NCI-H748 (cell line): ENCODE results near the gene ALX4.

Experiments
- DNase-seq: peaks from one replicate; lab custom pipeline; 2025; ENCODE audit not compliant: unreplicated experiment; lab: John Stamatoyannopoulos, UW

ALX4 gene

GRCh38 chr11:44246726-44247125, 63.2 kb downstream of the ALX4 start:
- no peak for DNase-seq

DNA sequence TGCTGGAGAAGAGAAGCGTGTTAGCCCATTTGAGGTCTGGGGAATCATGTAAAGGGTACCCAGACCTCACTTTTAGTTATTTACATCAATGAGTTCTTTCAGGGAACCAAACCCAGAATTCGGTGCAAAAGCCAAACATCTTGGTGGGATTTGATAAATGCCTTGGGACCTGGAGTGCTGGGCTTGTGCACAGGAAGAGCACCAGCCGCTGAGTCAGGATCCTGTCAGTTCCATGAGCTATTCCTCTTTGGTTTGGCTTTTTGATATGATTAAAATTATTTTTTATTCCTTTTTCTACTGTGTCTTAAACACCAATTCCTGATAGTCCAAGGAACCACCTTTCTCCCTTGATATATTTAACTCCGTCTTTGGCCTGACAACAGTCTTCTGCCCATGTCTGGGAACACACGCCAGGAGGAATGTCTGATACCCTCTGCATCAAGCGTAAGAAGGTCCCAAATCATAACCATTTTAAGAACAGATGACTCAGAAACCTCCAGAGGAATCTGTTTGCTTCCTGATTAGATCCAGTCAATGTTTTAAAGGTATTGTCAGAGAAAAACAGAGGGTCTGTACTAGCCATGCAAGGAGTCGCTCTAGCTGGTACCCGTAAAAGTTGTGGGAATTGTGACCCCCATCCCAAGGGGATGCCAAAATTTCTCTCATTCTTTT, 65.2 kb downstream of the ALX4 start:
- DNase-seq = no peak

DNA sequence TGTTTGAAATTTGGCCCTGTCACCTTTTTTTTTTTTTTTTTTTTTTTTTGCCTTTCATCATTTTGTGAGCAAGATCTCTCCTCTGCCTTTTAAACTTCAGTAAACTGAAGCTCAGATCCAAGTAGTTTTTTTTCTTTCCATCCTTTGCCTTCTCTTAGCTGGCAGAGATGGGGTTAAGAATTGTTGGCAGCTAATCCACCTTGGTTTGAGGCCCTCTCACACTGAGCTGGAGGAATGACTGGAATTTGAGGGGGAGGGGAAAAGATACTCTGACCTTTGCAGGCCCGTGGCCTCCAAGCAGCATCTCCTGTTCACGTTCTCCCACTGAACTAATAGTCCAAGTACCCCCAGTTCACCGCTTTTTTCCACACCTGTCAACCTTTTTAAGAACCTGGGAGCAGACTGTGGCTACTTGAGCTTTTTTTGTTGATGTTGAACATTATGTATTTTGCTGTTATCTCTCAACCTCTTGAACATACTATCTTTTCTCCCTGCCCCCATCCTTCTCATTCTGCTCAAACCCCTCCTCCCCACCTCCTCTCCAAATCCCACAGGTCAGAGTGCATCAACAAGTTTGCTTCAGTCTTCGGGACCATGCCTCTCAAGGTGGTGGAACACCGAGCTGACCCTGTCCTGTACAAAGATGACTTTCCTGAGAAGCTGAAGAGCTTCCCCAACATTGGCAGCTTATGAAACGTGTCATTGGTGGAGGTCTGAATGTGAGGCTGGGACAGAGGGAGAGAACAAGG, 66.2 kb downstream of the ALX4 start:
- DNase-seq = no peak

DNA sequence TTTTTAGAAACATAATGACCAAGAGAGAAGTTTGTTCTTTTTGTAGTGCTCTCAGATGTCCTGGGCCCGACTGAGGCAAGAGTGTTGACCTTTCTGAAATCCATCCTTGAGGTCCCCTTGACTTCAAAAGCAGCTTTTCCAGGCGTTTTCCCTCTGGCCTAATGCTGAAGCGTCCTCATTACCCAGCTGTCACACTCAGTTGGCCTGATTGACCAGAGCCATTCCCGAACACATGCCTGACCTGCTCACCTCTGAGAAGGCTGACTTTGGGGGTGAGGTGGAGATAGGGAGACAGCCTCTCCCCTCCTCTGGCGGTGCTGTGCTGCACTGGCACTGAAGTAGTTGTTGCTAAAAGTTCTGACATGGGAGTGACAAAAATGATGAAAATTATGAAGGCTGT, 66.9 kb downstream of the ALX4 start:
- no peak for DNase-seq

DNA sequence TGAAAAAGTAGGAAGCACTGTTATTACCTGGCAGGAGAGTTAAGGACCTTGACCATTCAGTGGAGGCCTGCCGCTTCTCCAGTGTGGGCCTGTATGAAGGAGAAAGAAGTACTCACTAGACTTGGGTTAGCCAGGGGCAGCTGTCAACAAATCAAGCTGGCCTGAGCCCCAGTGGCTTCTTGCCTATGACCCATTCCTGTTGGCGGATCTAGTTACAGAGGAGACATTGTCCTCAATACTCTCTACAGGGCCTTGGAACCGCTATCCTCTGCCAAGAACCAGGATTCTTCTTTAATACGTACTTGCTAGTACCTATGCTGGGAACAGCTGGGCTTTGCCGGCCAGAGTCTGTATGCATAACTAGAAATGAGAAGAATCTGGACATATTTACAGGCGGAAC, 68.1 kb downstream of the ALX4 start:
- DNase-seq = no peak

GRCh38 chr11:44237156-44237555, 72.8 kb downstream of the ALX4 start:
- DNase-seq = no peak

- DNase-seq = no peak
These were observed 73.6 kb downstream of the ALX4 start for GRCh38 chr11:44236296-44236695.

DNA sequence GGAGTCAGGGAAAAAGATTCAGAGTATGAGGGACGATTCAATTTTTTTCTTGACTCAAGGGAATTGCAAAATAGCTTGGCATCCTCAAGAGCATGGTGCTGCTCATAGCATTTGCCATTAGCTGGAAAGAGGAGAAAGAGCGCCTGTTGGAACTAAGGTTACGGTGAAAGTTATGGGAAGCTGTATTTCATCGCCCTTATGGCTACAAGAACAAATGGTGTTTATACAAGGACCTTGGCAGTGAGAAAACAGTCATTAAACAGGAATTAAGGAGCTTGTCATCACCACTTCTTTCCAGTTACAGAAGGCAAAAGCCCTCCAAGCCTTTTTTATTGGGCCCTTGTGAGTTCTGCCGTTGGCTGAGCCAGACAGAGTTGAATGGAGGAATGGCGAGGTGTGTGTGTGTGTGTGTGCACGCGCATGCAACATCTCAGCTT, 74.2 kb downstream of the ALX4 start:
- no peak for DNase-seq

DNA sequence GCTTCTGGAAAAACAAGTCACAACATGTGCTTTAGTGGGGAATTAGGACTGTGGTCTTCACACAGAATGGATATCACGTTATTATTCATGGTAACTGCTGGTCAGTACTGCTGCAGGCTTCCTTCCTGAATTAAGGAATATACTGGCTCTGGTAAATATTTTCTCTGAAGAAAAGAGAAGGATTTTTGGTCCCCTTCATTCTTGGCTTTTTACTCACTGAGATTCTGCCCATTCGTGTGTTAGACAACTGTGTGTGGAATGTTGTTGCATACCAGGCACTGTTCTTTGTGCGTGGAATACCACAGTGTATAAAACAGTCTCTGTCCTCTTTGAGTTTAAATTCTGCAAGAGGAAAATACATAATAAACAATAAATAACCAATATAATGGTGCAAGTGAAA, 80.3 kb downstream of the ALX4 start:
- DNase-seq = no peak

- DNase-seq = no peak
These were observed 80.8 kb downstream of the ALX4 start for GRCh38 chr11:44229098-44229497.

GRCh38 chr11:44228379-44228778, 81.6 kb downstream of the ALX4 start:
- DNase-seq = no peak

GRCh38 chr11:44226945-44227344, 83.0 kb downstream of the ALX4 start:
- no peak for DNase-seq

- DNase-seq = no peak
These were observed 83.4 kb downstream of the ALX4 start for GRCh38 chr11:44226490-44226889.

- DNase-seq = no peak
These were observed 85.0 kb downstream of the ALX4 start for GRCh38 chr11:44224867-44225501.

DNA sequence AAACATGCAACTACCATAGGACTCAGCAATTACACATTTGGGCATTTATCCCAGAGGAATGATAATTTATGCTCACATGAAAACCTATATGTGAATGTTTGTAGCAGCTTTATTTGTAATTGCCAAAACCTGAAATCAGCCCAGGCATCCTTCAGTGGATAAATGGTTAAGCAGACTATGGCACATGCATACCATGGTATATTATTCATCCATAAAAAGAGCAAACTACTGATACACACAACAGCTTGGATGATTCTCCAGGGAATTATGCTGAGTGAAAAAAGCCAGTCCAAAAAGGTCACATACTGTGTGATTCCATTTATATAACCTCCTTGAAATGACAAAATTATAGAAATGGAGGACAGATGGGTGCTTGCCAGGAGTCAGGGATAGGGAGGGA, 86.7 kb downstream of the ALX4 start:
- no peak for DNase-seq

- no peak for DNase-seq
These were observed 87.9 kb downstream of the ALX4 start for GRCh38 chr11:44221992-44222391.

GRCh38 chr11:44221456-44221855, 88.5 kb downstream of the ALX4 start:
- no peak for DNase-seq

DNA sequence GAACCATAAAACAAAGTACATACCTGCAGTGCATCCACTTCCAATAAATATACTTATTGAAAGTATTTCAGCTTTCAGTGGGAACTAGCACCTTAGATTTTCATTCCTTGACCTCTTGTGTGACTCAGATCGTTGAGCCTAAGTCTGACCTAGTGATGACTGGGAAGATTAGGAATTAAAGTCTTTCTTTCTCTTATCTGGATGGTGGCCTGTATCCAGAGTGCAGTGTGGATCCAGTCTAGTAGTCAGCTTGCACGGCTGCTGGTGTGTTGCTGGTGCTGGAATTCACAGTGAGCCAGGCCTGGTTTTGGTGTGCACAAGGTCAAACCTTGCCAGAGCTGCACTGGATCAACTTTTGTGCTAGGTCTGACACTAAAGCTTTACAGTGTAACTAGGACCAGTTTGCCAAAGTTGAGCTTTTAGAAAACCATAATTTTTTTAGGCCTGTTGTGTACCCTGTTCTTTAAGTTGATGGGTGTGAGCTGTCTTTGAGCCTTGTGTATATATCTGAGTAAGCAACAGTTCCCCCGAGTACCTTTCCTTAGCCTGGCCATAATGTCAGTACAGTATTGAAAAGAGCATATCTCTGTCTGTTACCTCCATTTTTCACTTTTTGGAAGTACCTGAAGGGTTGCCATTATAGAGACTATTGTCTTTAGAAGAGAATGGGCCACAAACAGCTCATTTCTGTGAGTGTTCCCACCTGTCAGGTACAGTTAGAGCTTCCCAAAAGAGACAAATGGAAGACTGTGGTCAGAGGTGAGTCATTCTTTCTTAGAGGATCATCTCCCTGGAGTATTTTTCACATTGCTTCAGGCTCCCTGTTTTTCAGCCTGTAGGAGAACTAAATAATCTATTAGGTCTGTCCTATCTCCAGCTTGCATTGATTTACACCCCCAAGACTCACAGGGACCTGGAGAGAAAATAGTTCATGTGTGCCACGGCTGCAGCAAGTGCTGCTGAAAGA, 89.8 kb downstream of the ALX4 start:
- DNase-seq = no peak

GRCh38 chr11:44217432-44217831, 92.5 kb downstream of the ALX4 start:
- no peak for DNase-seq

DNA sequence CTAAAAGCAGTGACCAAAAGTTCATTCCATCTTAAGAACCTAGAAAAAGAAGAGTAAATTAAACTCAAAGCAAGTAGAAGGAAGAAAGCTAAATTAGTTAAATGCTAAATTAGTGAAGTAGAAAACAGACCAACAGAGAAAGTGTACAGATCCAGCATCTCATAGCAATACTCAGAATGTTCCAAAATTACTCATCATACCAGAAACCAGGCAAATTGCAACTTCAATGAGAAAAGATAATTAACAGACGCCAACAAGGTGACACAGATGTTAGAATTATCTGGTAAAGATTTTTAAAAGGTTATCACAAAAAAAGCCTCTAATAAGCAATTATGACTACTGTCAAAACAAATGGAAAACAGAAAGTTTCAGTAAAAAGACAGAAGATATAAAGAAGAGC, 96.8 kb downstream of the ALX4 start:
- DNase-seq = no peak

DNA sequence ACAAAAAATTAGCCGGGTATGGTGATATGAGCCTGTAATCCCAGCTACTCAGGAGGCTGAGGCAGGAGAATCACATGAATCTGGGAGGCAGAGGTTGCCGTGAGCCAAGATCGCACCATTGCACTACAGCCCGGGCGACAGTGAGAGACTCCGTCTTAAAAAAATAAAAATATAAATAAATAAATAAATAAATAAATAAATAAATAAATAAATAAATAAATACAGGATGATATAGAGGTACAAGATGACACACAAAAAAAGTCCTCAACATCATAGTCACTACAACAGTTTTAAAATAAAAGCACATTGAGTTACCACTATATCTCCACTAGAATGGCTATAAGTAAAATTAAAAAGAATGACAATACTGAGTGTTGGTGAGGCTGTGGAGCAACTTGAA, 97.8 kb downstream of the ALX4 start:
- DNase-seq = no peak
